A549 (cell line): ENCODE measurements around the gene ARGFX. TPM values are rescaled to one million over a fixed set of nuclear protein-coding genes. Genes with fewer than 3 reads are reported as not detected.

Source experiments
- ATAC-seq, 2 experiments: fragments of 200-7000 bp in 1 of 2; fragments of >200 bp in 1 of 2; cut with Nextera tagmentation in 1 of 2; cut with Tn5 transposase in 1 of 2; 3 replicates each; pipeline versions ENCODE4 v1.8.0 to v1.9.1; 2018 to 2020; ENCODE audit warnings: mild to moderate bottlenecking in 1 of 2, moderate library complexity in 1 of 2
- CTCF ChIA-PET: fragments of 300-600 bp; sonication (Branson Sonifier 250); formaldehyde crosslinking; extraction: SDS; loops from one replicate; lab custom pipeline; 2021; ENCODE audit warnings: antibody characterized with exemption, inconsistent platforms; lab: Yijun Ruan, JAX
- POLR2A ChIA-PET: fragments of 350-600 bp; formaldehyde crosslinking; extraction: SDS; loops from one replicate; lab custom pipeline; 2021; ENCODE audit warnings: antibody characterized with exemption, inconsistent platforms; lab: Yijun Ruan, JAX
- DNase-seq, 2 experiments: peaks; one replicate each; pipeline versions ENCODE4 v3.0.0 to v3.0.0-alpha.2; 2011 to 2016; ENCODE audit warnings: low read depth in 1 of 2, low spot score in 1 of 2
- FAIRE-seq: peaks from 2 replicates; lab custom pipeline; 2011; peaks lifted over from hg19 to GRCh38; lab: Jason Lieb, UNC
- H3K27ac ChIP-seq, 2 experiments: fragments of >200 bp; sonication (Bioruptor Twin); formaldehyde crosslinking; 3 replicates each; pipeline ENCODE4 v1.5.1; 2016 to 2017
- H3K4me1 ChIP-seq: fragments of >200 bp; sonication (Bioruptor Twin); formaldehyde crosslinking; 3 replicates; pipeline ENCODE4 v1.6.1; 2016
- H3K4me2 ChIP-seq: fragments of >200 bp; sonication (Bioruptor Twin); formaldehyde crosslinking; 3 replicates; pipeline ENCODE4 v1.6.1; 2016
- H3K4me3 ChIP-seq: fragments of >200 bp; sonication (Bioruptor Twin); formaldehyde crosslinking; 3 replicates; pipeline ENCODE4 v1.5.1; 2016
- H3K9me3 ChIP-seq: fragments of >200 bp; sonication (Bioruptor Twin); formaldehyde crosslinking; 3 replicates; pipeline ENCODE4 v1.6.1; 2016
- BHLHE40 ChIP-seq: IDR thresholded peaks from 2 replicates; pipeline ENCODE4 v1.6.1; 2012; ENCODE audit warnings: low read depth, low read length, inconsistent platforms
- CHD2 ChIP-seq: fragments of 150-350 bp; IDR thresholded peaks from 2 replicates; pipeline ENCODE4 v1.6.1; 2014; ENCODE audit warnings: low read length; ENCODE audit not compliant: partially characterized antibody
- E2F6 ChIP-seq: IDR thresholded peaks from 2 replicates; pipeline ENCODE4 v1.6.1; 2012; ENCODE audit warnings: low read depth, borderline replicate concordance
- EHF ChIP-seq: fragments of 250-450 bp; sonication (Bioruptor Pico); IDR thresholded peaks from 2 replicates; pipeline ENCODE4 v1.5.0; 2020; ENCODE audit warnings: mild to moderate bottlenecking
- FOSB ChIP-seq: fragments of 250-450 bp; sonication (Bioruptor Pico); IDR thresholded peaks from 2 replicates; pipeline ENCODE4 v1.5.0; 2020; ENCODE audit warnings: mild to moderate bottlenecking, moderate library complexity
- HDAC2 ChIP-seq: fragments of 200-600 bp; sonication (generic); IDR thresholded peaks from 2 replicates; pipeline ENCODE4 v1.6.1; 2016
- HOXA7 ChIP-seq: fragments of 250-450 bp; sonication (Bioruptor Pico); IDR thresholded peaks from 2 replicates; pipeline ENCODE4 v1.5.0; 2020; ENCODE audit warnings: mild to moderate bottlenecking, moderate library complexity
- HOXB13 ChIP-seq: fragments of 250-450 bp; sonication (Bioruptor Pico); IDR thresholded peaks from 2 replicates; pipeline ENCODE4 v1.5.0; 2020; ENCODE audit warnings: low read depth, mild to moderate bottlenecking, moderate library complexity
- HOXB5 ChIP-seq: fragments of 250-450 bp; sonication (Bioruptor Pico); IDR thresholded peaks from 2 replicates; pipeline ENCODE4 v1.5.0; 2020; ENCODE audit warnings: mild to moderate bottlenecking, moderate library complexity
- JUN ChIP-seq, 2 experiments: fragments of >200 bp; sonication (Bioruptor Twin); formaldehyde crosslinking; IDR thresholded peaks; 2 replicates in 1 of 2; 3 replicates in 1 of 2; pipeline ENCODE4 v1.6.1; 2016 to 2017
- JUNB ChIP-seq: fragments of >200 bp; sonication (Bioruptor Twin); formaldehyde crosslinking; IDR thresholded peaks from 2 replicates; pipeline ENCODE4 v1.6.1; 2016
- KDM5A ChIP-seq: fragments of 200-600 bp; sonication (generic); IDR thresholded peaks from 2 replicates; pipeline ENCODE4 v1.6.1; 2016; ENCODE audit warnings: antibody characterized with exemption, mild to moderate bottlenecking
- MAFK ChIP-seq: fragments of 450-650 bp; IDR thresholded peaks from 2 replicates; pipeline ENCODE4 v1.6.1; 2014; ENCODE audit not compliant: partially characterized antibody
- MAZ ChIP-seq: fragments of 150-350 bp; IDR thresholded peaks from 2 replicates; pipeline ENCODE4 v1.6.1; 2014; ENCODE audit warnings: antibody characterized with exemption, low read depth, low read length, borderline replicate concordance
- MYC ChIP-seq: IDR thresholded peaks from 2 replicates; pipeline ENCODE4 v1.6.1; 2012; ENCODE audit warnings: mild to moderate bottlenecking, inconsistent platforms, low read length, improper control_type of control experiment, borderline replicate concordance
- NR3C1 ChIP-seq: fragments of >200 bp; sonication (Bioruptor Twin); formaldehyde crosslinking; IDR thresholded peaks from 3 replicates; pipeline ENCODE4 v1.6.1; 2017
- PBX3 ChIP-seq: IDR thresholded peaks from 2 replicates; pipeline ENCODE4 v1.6.1; 2012
- PHF8 ChIP-seq: fragments of 200-600 bp; sonication (generic); IDR thresholded peaks from 2 replicates; pipeline ENCODE4 v1.6.1; 2016; ENCODE audit warnings: low read depth, mild to moderate bottlenecking, antibody characterized with exemption, moderate library complexity, borderline replicate concordance
- POLR2A ChIP-seq: IDR thresholded peaks from 2 replicates; pipeline ENCODE4 v1.6.1; 2012; ENCODE audit warnings: mild to moderate bottlenecking, low read length
- POLR2AphosphoS2 ChIP-seq: conservative IDR thresholded peaks from 2 replicates; pipeline ENCODE4 v1.6.1; 2012; ENCODE audit warnings: low read length, improper control_type of control experiment, inconsistent platforms
- RFX5 ChIP-seq: fragments of 450-650 bp; IDR thresholded peaks from 2 replicates; pipeline ENCODE4 v1.7.1; 2014; ENCODE audit warnings: antibody characterized with exemption, mild to moderate bottlenecking, moderate library complexity
- RNF2 ChIP-seq: fragments of 200-600 bp; sonication (generic); IDR thresholded peaks from 2 replicates; pipeline ENCODE4 v1.6.1; 2016; ENCODE audit warnings: low read depth, mild to moderate bottlenecking, antibody characterized with exemption, moderate library complexity, borderline replicate concordance
- SMC3 ChIP-seq: fragments of >200 bp; sonication (Bioruptor Twin); formaldehyde crosslinking; IDR thresholded peaks from 3 replicates; pipeline ENCODE4 v1.6.1; 2018; ENCODE audit warnings: inconsistent platforms
- SREBF2 ChIP-seq: fragments of 450-650 bp; IDR thresholded peaks from 2 replicates; pipeline ENCODE4 v1.6.1; 2014; ENCODE audit warnings: mild to moderate bottlenecking, moderate library complexity
- ZC3H11A ChIP-seq: fragments of 450-650 bp; IDR thresholded peaks from 2 replicates; pipeline ENCODE4 v1.6.1; 2014; ENCODE audit warnings: antibody characterized with exemption, mild to moderate bottlenecking
- ZFP36 ChIP-seq: fragments of 450-650 bp; IDR thresholded peaks from 2 replicates; pipeline ENCODE4 v1.6.1; 2014; ENCODE audit warnings: borderline replicate concordance; ENCODE audit not compliant: partially characterized antibody
- ZNF302 ChIP-seq: fragments of 250-450 bp; sonication (Bioruptor Pico); IDR thresholded peaks from 2 replicates; pipeline ENCODE4 v1.9.0; 2021; ENCODE audit warnings: inconsistent platforms, mild to moderate bottlenecking, moderate library complexity
- ZSCAN20 ChIP-seq: fragments of 250-450 bp; sonication (Bioruptor Pico); IDR thresholded peaks from 2 replicates; pipeline ENCODE4 v1.8.0; 2022; ENCODE audit warnings: mild to moderate bottlenecking, moderate library complexity
- WGBS: methylation state at CpG from one replicate; pipeline ENCODE4 v1.1.6; 2017; ENCODE audit errors: missing lambda C conversion rate; 5-methylcytosine and 5-hydroxymethylcytosine counted together
- polyA plus RNA-seq, 4 experiments: library from polyadenylated mRNA; depleted of rRNA in 3 of 4; stranded (reverse); fragments of >200 nt; fragmentation: RNase III in 1 of 4; extraction: RNeasy Plus Mini Kit Qiagen cat#74134 plus additional on column Dnase treatment in 1 of 4; gene quantifications; 2 replicates in 3 of 4; 3 replicates in 1 of 4; pipeline ENCODE4 v1.2.3, GENCODE V29; 2011 to 2017
- TF ChIP-seq, protein P1 (sequence below): fragments of 450-650 bp; IDR thresholded peaks from 2 replicates; pipeline ENCODE4 v1.6.1; 2014; ENCODE audit warnings: antibody characterized with exemption
- TF ChIP-seq, protein P2 (sequence below): fragments of 250-450 bp; sonication (Bioruptor Pico); IDR thresholded peaks from 2 replicates; pipeline ENCODE4 v1.5.0; 2020; ENCODE audit warnings: low read depth, mild to moderate bottlenecking, moderate library complexity
- TF ChIP-seq, protein P3 (sequence below): fragments of 250-450 bp; sonication (Bioruptor Pico); IDR thresholded peaks from 2 replicates; pipeline ENCODE4 v1.5.0; 2021; ENCODE audit warnings: mild to moderate bottlenecking, moderate library complexity, borderline replicate concordance
- TF ChIP-seq, protein P4 (sequence below): IDR thresholded peaks from 2 replicates; pipeline ENCODE4 v1.6.1; 2012
- TF ChIP-seq, protein P5 (sequence below): fragments of >200 bp; sonication (Bioruptor Twin); formaldehyde crosslinking; IDR thresholded peaks from 2 replicates; pipeline ENCODE4 v1.6.1; 2016
- TF ChIP-seq, protein P6 (sequence below): fragments of 150-350 bp; IDR thresholded peaks from 2 replicates; pipeline ENCODE4 v1.6.1; 2014; ENCODE audit warnings: low read depth, mild to moderate bottlenecking, low read length

The ARGFX gene
- polyA plus RNA-seq, 2 of the 4 experiments (the other 2 are of a cell fraction) = not detected

- H3K4me1 ChIP-seq = peaks cover 11% of the 10 kb centered on the region; the same call in 2 of the 3 replicates
- DNase-seq (peak; percentile 92 to 96), FAIRE-seq (peak; percentile 76), ATAC-seq (peak; percentile 97 to 99)
- ChIA-PET CTCF (interaction anchor here (0.7 to 3.6 kb wide), 23 partner anchors 9 to 1894 kb away, joined by 3 to 19 read pairs (median 4); partner anchors contain the start of genes FAM162A and MIX23), POLR2A (interaction anchor here (2.2 kb wide), 1 partner anchor 203 kb away, joined by 7 read pairs; no protein-coding TSS in a partner anchor)
- peak within 1 kb of the TSS; percentile 92 for H3K4me2 ChIP-seq
- H3K27ac ChIP-seq = peak within 1 kb of the TSS; percentile 71 to 90
- 0% methylated on average over 19 of the region's 42 CpGs for WGBS
- H3K9me3 ChIP-seq = no peaks in the 10 kb centered on the region
- peak within 1 kb of the TSS; percentile 61 for H3K4me3 ChIP-seq
- TF ChIP-seq, protein P1, sequence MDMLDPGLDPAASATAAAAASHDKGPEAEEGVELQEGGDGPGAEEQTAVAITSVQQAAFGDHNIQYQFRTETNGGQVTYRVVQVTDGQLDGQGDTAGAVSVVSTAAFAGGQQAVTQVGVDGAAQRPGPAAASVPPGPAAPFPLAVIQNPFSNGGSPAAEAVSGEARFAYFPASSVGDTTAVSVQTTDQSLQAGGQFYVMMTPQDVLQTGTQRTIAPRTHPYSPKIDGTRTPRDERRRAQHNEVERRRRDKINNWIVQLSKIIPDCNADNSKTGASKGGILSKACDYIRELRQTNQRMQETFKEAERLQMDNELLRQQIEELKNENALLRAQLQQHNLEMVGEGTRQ = no peak
- TF ChIP-seq ZC3H11A (no peak), POLR2A (peak; percentile 48), HDAC2 (0 out of 2 replicates have a peak, but pooled peaks have one; percentile 76), NR3C1 (no peak), HOXB13 (CRISPR knock-in tag) (no peak), MAFK (no peak), RNF2 (no peak), JUNB (no peak), MAZ (no peak), ZNF302 (no peak), JUN (IDR thresholded peaks at IDR 0.05) (peak; percentile 5 to 86; a peak in 3 of 5 replicates), ZSCAN20 (CRISPR knock-in tag) (no peak), E2F6 (peak; percentile 60; the same call in 1 of the 2 replicates), KDM5A (peak; percentile 66; the same call in 1 of the 2 replicates), HOXA7 (CRISPR knock-in tag) (no peak), BHLHE40 (no peak), SMC3 (no peak), RFX5 (no peak), PHF8 (peak; percentile 21; the same call in 1 of the 2 replicates), ZFP36 (no peak), HOXB5 (CRISPR knock-in tag) (peak; percentile 9; the same call in 1 of the 2 replicates), POLR2AphosphoS2 (no peak), EHF (no peak), PBX3 (no peak), SREBF2 (no peak), CHD2 (no peak), MYC (peak; percentile 62; the same call in 1 of the 2 replicates), FOSB (CRISPR knock-in tag) (no peak)
- TF ChIP-seq, protein P2, sequence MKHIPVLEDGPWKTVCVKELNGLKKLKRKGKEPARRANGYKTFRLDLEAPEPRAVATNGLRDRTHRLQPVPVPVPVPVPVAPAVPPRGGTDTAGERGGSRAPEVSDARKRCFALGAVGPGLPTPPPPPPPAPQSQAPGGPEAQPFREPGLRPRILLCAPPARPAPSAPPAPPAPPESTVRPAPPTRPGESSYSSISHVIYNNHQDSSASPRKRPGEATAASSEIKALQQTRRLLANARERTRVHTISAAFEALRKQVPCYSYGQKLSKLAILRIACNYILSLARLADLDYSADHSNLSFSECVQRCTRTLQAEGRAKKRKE (CRISPR knock-in tag) = no peak
- TF ChIP-seq, protein P3, sequence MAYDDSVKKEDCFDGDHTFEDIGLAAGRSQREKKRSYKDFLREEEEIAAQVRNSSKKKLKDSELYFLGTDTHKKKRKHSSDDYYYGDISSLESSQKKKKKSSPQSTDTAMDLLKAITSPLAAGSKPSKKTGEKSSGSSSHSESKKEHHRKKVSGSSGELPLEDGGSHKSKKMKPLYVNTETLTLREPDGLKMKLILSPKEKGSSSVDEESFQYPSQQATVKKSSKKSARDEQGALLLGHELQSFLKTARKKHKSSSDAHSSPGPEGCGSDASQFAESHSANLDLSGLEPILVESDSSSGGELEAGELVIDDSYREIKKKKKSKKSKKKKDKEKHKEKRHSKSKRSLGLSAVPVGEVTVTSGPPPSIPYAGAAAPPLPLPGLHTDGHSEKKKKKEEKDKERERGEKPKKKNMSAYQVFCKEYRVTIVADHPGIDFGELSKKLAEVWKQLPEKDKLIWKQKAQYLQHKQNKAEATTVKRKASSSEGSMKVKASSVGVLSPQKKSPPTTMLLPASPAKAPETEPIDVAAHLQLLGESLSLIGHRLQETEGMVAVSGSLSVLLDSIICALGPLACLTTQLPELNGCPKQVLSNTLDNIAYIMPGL (CRISPR knock-in tag) = no peak
- TF ChIP-seq, protein P4, sequence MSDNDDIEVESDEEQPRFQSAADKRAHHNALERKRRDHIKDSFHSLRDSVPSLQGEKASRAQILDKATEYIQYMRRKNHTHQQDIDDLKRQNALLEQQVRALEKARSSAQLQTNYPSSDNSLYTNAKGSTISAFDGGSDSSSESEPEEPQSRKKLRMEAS = peak; percentile 61
- TF ChIP-seq, protein P5, sequence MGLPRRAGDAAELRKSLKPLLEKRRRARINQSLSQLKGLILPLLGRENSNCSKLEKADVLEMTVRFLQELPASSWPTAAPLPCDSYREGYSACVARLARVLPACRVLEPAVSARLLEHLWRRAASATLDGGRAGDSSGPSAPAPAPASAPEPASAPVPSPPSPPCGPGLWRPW = no peak
- TF ChIP-seq, protein P6, sequence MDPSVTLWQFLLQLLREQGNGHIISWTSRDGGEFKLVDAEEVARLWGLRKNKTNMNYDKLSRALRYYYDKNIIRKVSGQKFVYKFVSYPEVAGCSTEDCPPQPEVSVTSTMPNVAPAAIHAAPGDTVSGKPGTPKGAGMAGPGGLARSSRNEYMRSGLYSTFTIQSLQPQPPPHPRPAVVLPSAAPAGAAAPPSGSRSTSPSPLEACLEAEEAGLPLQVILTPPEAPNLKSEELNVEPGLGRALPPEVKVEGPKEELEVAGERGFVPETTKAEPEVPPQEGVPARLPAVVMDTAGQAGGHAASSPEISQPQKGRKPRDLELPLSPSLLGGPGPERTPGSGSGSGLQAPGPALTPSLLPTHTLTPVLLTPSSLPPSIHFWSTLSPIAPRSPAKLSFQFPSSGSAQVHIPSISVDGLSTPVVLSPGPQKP = no peak
Measured at GRCh38 chr3:121545574-121546455, 21.9 kb upstream of the ARGFX start, which contains the start of gene POLQ. Gene POLQ, minus strand, starts transcription at chr3:121545988. Its CDS starts 111 bp downstream, at chr3:121545877.
